Measurements from ENCODE around the gene CELF3. TPM values are rescaled to one million over a fixed set of nuclear protein-coding genes. Genes with fewer than 3 reads are reported as not detected.

Gene CELF3
- total and polyA plus RNA-seq, 9 of the 15 experiments (the other 6 are each of a cell fraction or from before 2014, with no cell fraction given): not detected

- peaks cover 18% of the 10 kb centered on the region; the same call in 2 of the 3 replicates for H3K36me3 ChIP-seq (ENCODE audit: control insufficient read depth, insufficient read depth, low read length)
- no peak for DNase-seq (ENCODE audit: extremely low read depth in 1 of 4, low spot score in 3 of 4)
- FAIRE-seq: no peak
- H3K4me3 ChIP-seq: no peak overlapping the region
- TF ChIP-seq CREB1 (IDR thresholded peaks at IDR 0.05) (no peak), CREB1 (CRISPR knock-in tag; IDR thresholded peaks at IDR 0.05) (no peak), THAP12 (CRISPR knock-in tag; IDR thresholded peaks at IDR 0.05) (no peak), HEY1 (CRISPR knock-in tag; IDR thresholded peaks at IDR 0.05; ENCODE audit: borderline replicate concordance) (no peak), HMG20A (CRISPR knock-in tag; conservative IDR thresholded peaks at IDR 0.05) (no peak), PCBP1 (IDR thresholded peaks at IDR 0.05; ENCODE audit: low read depth, low read length, poor library complexity, severe bottlenecking) (no peak), CTCFL (IDR thresholded peaks at IDR 0.05; ENCODE audit: borderline replicate concordance, insufficient read depth, low read depth, low read length, poor library complexity, severe bottlenecking) (no peak), HMG20B (CRISPR knock-in tag; IDR thresholded peaks at IDR 0.05) (no peak), BRCA1 (IDR thresholded peaks at IDR 0.05) (no peak), BRCA1 (CRISPR knock-in tag; IDR thresholded peaks at IDR 0.05) (no peak), ZNF197 (CRISPR knock-in tag; IDR thresholded peaks at IDR 0.05; ENCODE audit: low read depth) (no peak), CBX8 (IDR thresholded peaks at IDR 0.05; ENCODE audit: borderline replicate concordance, extremely low read depth, low read depth, low read length, poor library complexity, severe bottlenecking) (no peak)
- POLR2A ChIA-PET: no interaction called here
- H4K20me1 ChIP-seq (replicated peaks; ENCODE audit: control insufficient read depth, insufficient read depth, low read length): no peaks in the 10 kb centered on the region
- no peaks in the 10 kb centered on the region for H3K4me1 ChIP-seq (replicated peaks in 1 of 2; ENCODE audit: control insufficient read depth in 2 of 2, insufficient read depth in 2 of 2, low read length in 2 of 2)
- H3K9ac ChIP-seq (ENCODE audit: insufficient read depth in 1 of 2, low read depth in 2 of 2, low read length in 2 of 2): no peak overlapping the region
- no peak overlapping the region for H2AFZ ChIP-seq (ENCODE audit: low read depth, low read length)
- no peaks in the 10 kb centered on the region for H3K9me1 ChIP-seq (ENCODE audit: control insufficient read depth, insufficient read depth, low read length)
- no peaks in the 10 kb centered on the region for H3K27me3 ChIP-seq (ENCODE audit: control insufficient read depth in 2 of 2, insufficient read depth in 2 of 2, low read length in 2 of 2)
- no TSS peak for BruUV-seq (replicated peaks)
- CTCF ChIA-PET (ENCODE audit: low intra/inter-chr PET ratio): no interaction called here
- in situ Hi-C loops (cut with MboI): no loop called here
- no peak overlapping the region for H3K27ac ChIP-seq (ENCODE audit: extremely low read depth, low read depth, low read length)
- H3K9me3 ChIP-seq (replicated peaks; ENCODE audit: control insufficient read depth, insufficient read depth, low read depth, low read length): no peaks in the 10 kb centered on the region
- no peaks in the 10 kb centered on the region for H3K79me2 ChIP-seq (ENCODE audit: control insufficient read depth, insufficient read depth, low read length)
- H3K4me2 ChIP-seq (ENCODE audit: insufficient read depth, low read length): no peak overlapping the region
- intact Hi-C loops (cut with micrococcal nuclease): no loop called here
- ATAC-seq: no peak
- 66% methylated on average over 4 of the region's 4 CpGs for WGBS (ENCODE audit: insufficient coverage, low coverage, missing lambda C conversion rate)
These were observed 27.1 kb downstream of the CELF3 start for GRCh38 chr1:151689494-151689893.
